Endothelial cell (in vitro differentiated cells): ENCODE measurements around the gene PDIA5. TPM values are rescaled to one million over a fixed set of nuclear protein-coding genes. Genes with fewer than 3 reads are reported as not detected.

Experiments
- DNase-seq: peaks from one replicate; pipeline ENCODE4 v3.0.0; 2021; ENCODE audit warnings: low spot score
- H3K27ac Mint-ChIP-seq: one replicate; pipeline ENCODE4 v1.8.0; 2021; ENCODE audit warnings: mixed read lengths, inconsistent platforms; ENCODE audit not compliant: unreplicated experiment
- H3K27me3 Mint-ChIP-seq: one replicate; pipeline ENCODE4 v1.8.0; 2021; ENCODE audit warnings: mild to moderate bottlenecking, moderate library complexity, mixed read lengths, inconsistent platforms; ENCODE audit not compliant: unreplicated experiment
- H3K36me3 Mint-ChIP-seq: one replicate; pipeline ENCODE4 v1.8.0; 2021; ENCODE audit warnings: mild to moderate bottlenecking, low read depth, mixed read lengths, inconsistent platforms; ENCODE audit not compliant: unreplicated experiment
- H3K4me1 Mint-ChIP-seq: one replicate; pipeline ENCODE4 v1.8.0; 2021; ENCODE audit warnings: mild to moderate bottlenecking, mixed read lengths, inconsistent platforms; ENCODE audit not compliant: unreplicated experiment
- H3K4me3 Mint-ChIP-seq: one replicate; pipeline ENCODE4 v1.8.0; 2021; ENCODE audit warnings: mild to moderate bottlenecking, mixed read lengths, inconsistent platforms; ENCODE audit not compliant: unreplicated experiment
- H3K9me3 Mint-ChIP-seq: one replicate; pipeline ENCODE4 v1.8.0; 2021; ENCODE audit warnings: mixed read lengths, inconsistent platforms; ENCODE audit not compliant: unreplicated experiment
- CTCF ChIP-seq: fragments of 200-600 bp; sonication (generic); IDR thresholded peaks from one replicate; pipeline ENCODE4 v1.5.0; 2021; ENCODE audit warnings: antibody characterized with exemption; ENCODE audit not compliant: unreplicated experiment
- total RNA-seq: library from RNA; stranded (reverse); fragmentation: NEBNext Ultra II Directional; extraction: Animal tissue kit (Norgen Biotek cat#: 25700); gene quantifications from one replicate; pipeline ENCODE4 v1.2.1, GENCODE V29; 2021; ENCODE audit not compliant: unreplicated experiment

The PDIA5 gene
- total RNA-seq, 1 donor from 2014 or later = 32.8 TPM

DNA sequence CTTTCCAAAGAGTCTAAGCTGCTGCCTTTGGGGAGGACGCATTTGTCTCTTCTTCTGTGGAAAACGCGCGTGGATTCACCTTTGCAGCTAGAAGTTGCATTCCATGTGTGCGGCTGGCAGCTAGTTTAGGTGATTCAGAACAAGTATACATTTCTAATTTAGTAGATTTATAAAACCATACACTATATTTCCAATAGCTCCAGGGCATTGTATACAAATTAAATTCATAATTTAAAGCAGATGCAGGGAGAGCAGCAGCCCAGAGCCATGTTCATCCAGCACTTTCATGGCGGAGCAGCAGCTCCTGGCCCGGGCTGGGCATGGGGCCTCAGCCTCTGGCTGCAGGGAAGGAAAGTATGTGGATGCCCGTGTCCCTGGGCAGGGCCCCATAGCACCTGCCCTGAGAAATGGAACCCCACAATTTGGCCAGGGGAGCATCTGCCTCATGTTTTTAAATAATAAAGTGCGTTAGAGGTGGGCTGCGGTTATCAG, 92.1 kb downstream of the PDIA5 start:
- no peak for DNase-seq
- no peak for TF ChIP-seq CTCF
- H3K27me3 Mint-ChIP-seq = peaks cover 3% of the 10 kb centered on the region
- peaks cover 20% of the 10 kb centered on the region for H3K36me3 Mint-ChIP-seq
- peaks cover 14% of the 10 kb centered on the region for H3K4me1 Mint-ChIP-seq
- H3K4me3 Mint-ChIP-seq = no peak overlapping the region
- H3K9me3 Mint-ChIP-seq = no peaks in the 10 kb centered on the region
- no peak overlapping the region for H3K27ac Mint-ChIP-seq

DNA sequence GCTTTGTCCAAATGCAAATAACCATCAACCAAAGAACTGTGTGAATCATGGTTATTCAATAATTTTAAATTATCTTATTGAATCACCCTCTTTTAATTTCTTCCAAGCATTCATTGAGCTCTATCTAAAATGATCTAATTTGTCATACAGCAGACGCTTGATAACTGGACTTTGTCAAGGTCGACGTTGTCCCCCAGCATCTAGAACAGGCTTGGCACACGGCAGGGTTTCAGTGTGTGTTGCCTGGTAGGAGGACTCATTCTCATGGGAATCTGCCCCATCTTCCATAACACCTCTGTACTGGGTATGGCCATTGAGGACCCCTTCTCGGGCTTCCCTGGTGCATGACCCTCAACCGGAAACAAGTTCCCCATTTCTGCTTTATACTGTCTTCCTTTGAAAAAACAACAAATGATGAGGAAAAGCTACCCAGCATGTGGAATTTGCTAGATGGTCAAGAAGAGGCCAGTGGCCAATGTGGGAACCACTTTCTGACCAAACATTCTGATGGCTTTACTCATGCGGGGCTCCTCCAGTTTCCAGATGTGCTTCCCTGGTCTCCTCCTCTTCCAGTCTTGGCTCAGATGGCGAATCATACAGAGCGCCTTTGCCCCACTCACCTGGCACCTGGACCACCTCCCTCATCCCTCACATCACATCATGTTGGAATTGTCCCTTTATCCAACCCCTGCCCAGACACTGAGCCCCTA, 93.3 kb downstream of the PDIA5 start:
- no peak for TF ChIP-seq CTCF
- Mint-ChIP-seq H3K4me1 (peaks cover 3% of the 10 kb centered on the region), H3K4me3 (no peak overlapping the region), H3K36me3 (peaks cover 28% of the 10 kb centered on the region), H3K9me3 (no peaks in the 10 kb centered on the region), H3K27me3 (peaks cover under 1% of the 10 kb centered on the region), H3K27ac (no peak overlapping the region)
- DNase-seq = no peak

GRCh38 chr3:123161167-123161566, 94.3 kb downstream of the PDIA5 start:
- no peak for DNase-seq

DNA sequence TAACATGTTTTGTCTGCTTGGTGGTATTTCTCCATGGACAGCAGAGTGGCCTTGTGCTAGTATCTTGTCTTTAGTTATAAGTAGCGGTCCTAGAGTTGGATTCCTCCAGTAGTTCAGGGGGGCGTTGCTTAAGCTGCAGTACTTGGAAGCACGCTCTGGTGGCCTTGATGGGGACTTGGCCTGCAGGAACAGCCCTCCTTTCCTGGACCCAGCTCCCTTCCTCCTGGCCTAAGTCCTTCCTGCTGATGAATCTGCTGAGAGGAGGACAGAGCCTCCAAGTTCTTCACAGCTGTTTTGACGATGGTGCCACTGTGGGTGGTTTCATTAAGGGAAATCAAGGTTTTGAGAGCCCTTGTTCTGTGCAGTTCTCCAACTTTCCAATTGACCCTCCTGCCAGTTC, 96.3 kb downstream of the PDIA5 start:
- H3K36me3 Mint-ChIP-seq = peaks cover 35% of the 10 kb centered on the region
- DNase-seq = no peak
- no peak for TF ChIP-seq CTCF
- H3K4me3 Mint-ChIP-seq = peak overlapping the region; percentile 9
- no peaks in the 10 kb centered on the region for H3K27me3 Mint-ChIP-seq
- no peak overlapping the region for H3K27ac Mint-ChIP-seq
- H3K9me3 Mint-ChIP-seq = no peaks in the 10 kb centered on the region
- H3K4me1 Mint-ChIP-seq = peaks cover 2% of the 10 kb centered on the region

More at GRCh38 chr3:123161167-123161566, 94.3 kb downstream of the PDIA5 start:
- no peaks in the 10 kb centered on the region for H3K27me3 Mint-ChIP-seq
- TF ChIP-seq CTCF = no peak
- no peaks in the 10 kb centered on the region for H3K9me3 Mint-ChIP-seq
- H3K4me3 Mint-ChIP-seq = no peak overlapping the region
- H3K4me1 Mint-ChIP-seq = peaks cover 3% of the 10 kb centered on the region
- H3K36me3 Mint-ChIP-seq = peaks cover 27% of the 10 kb centered on the region
- H3K27ac Mint-ChIP-seq = no peak overlapping the region

DNA sequence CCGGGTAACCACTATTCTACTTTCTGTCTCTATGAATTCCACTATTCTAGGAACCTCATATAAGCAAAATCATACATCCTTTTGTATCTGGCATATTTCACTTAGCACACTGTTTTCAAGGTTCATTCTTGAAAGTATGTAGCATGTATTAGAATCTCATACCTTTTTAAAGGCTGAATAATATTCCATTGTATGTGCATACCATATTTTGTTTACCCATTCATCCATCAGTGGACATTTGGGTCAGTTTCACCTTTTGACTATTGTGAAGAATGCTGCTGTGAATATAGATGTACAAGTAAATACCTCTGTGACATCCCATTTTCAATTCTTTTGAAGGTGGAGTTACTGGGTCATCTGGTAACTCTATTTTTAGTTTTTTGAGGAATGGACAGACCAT, 98.3 kb downstream of the PDIA5 start:
- H3K27ac Mint-ChIP-seq = no peak overlapping the region
- TF ChIP-seq CTCF = no peak
- DNase-seq = no peak
- H3K27me3 Mint-ChIP-seq = no peaks in the 10 kb centered on the region
- no peaks in the 10 kb centered on the region for H3K9me3 Mint-ChIP-seq
- H3K4me1 Mint-ChIP-seq = no peaks in the 10 kb centered on the region
- peak overlapping the region; percentile 9 for H3K4me3 Mint-ChIP-seq
- peaks cover 35% of the 10 kb centered on the region for H3K36me3 Mint-ChIP-seq
